ENCODE measurements around the gene RREB1. TPM values are rescaled to one million over a fixed set of nuclear protein-coding genes. Genes with fewer than 3 reads are reported as not detected.
"Not testable (repeated sequence)": the region's sequence is repeated elsewhere in the genome, so short reads cannot be mapped to it uniquely, and the experiment has no call there.

RREB1 gene
- total RNA-seq, 4 donors from 2014 or later = 17.7 to 36.6 (median 28.8) TPM

DNA sequence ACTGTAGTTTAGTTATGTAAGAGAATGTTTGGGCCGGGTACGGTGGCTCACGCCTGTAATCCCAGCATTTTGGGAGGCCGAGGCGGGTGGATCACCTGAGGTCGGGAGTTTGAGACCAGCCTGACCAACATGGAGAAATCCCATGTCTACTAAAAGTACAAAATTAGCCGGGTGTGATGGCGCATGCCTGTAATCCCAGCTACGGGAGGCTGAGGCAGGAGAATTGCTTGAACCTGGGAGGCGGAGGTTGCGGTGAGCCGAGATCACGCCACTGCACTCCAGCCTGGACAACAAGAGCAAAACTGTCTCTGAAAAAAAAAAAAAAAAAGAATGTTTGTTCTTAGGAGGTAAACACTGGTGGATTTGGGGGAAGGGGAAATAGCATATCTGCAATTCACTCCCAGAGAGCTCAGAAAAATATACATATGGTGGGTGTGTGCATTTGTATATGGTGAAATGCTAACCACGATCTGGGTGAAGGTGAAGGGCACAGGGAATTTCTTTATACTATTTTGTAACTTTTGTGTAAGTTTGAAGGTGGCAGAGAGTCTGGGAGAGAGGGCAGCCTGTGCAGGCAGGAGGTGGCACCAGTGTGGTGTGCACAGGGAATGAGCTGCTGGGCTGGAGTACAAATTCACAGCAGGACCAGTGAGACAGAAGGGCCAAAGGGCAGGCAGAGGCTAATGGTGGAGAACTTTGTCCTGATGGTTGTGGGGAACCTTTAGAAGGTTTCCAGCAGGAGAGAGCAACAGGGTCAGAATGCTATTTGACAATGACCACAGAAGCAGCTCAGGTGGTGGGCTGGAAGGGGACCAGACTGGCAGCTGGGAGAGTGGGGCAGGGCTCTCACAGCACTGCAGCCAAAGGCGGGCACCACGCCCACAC lies 162.8 kb downstream of the RREB1 start:
- Histone ChIP-seq H3K4me1 (peaks cover 0 to 6% (median 6%) of the 10 kb centered on the region in 4 donors), H3K4me3 (no peak overlapping the region), H3K27me3 (no peaks in the 10 kb centered on the region), H3K9me3 (no peaks in the 10 kb centered on the region), H3K36me3 (no peaks in the 10 kb centered on the region), H3K27ac (replicated peaks in 1 of 4) (no peak overlapping the region)
- intact Hi-C loops (cut with DNase I) = no loop called here
- TF ChIP-seq POLR2AphosphoS5 (IDR thresholded peaks at IDR 0.05) (no peak), EP300 (IDR thresholded peaks at IDR 0.05) (no peak), POLR2A (IDR thresholded peaks at IDR 0.05; ENCODE audit: low read depth) (no peak)
- TF ChIP-seq, protein P1, sequence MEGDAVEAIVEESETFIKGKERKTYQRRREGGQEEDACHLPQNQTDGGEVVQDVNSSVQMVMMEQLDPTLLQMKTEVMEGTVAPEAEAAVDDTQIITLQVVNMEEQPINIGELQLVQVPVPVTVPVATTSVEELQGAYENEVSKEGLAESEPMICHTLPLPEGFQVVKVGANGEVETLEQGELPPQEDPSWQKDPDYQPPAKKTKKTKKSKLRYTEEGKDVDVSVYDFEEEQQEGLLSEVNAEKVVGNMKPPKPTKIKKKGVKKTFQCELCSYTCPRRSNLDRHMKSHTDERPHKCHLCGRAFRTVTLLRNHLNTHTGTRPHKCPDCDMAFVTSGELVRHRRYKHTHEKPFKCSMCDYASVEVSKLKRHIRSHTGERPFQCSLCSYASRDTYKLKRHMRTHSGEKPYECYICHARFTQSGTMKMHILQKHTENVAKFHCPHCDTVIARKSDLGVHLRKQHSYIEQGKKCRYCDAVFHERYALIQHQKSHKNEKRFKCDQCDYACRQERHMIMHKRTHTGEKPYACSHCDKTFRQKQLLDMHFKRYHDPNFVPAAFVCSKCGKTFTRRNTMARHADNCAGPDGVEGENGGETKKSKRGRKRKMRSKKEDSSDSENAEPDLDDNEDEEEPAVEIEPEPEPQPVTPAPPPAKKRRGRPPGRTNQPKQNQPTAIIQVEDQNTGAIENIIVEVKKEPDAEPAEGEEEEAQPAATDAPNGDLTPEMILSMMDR (IDR thresholded peaks at IDR 0.05) = no peak
- peak; percentile 53 for DNase-seq (ENCODE audit: extremely low spot score)
- WGBS = 92% methylated on average over 16 of the region's 16 CpGs

DNA sequence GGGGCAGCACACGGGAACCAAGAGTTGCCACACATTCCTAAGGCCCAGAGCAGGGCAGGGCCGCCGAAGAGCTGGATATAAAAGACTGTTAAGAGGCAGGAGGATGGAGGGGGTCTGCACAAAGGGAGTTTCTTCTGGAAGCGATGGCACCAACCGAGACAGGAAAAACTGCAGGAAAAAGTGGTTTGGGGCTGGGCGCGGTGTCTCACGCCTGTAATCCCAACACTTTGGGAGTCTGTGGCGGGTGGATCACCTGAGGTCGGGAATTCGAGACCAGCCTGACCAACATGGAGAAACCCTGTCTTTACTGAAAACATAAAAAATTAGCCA lies 163.4 kb downstream of the RREB1 start:
- H3K9me3 ChIP-seq = no peaks in the 10 kb centered on the region
- H3K4me3 ChIP-seq = no peak overlapping the region
- H3K36me3 ChIP-seq = no peaks in the 10 kb centered on the region
- TF ChIP-seq EP300 (IDR thresholded peaks at IDR 0.05) = no peak
- TF ChIP-seq, protein P1 (IDR thresholded peaks at IDR 0.05) = no peak
- H3K4me1 ChIP-seq = peaks cover 0 to 10% (median 6%) of the 10 kb centered on the region in 4 donors
- no peaks in the 10 kb centered on the region for H3K27me3 ChIP-seq
- no peak overlapping the region for H3K27ac ChIP-seq (replicated peaks in 1 of 4)
- no peak for DNase-seq (ENCODE audit: extremely low spot score)
- 61% methylated on average over 11 of the region's 11 CpGs for WGBS
- intact Hi-C loops (cut with DNase I) = no loop called here

DNA sequence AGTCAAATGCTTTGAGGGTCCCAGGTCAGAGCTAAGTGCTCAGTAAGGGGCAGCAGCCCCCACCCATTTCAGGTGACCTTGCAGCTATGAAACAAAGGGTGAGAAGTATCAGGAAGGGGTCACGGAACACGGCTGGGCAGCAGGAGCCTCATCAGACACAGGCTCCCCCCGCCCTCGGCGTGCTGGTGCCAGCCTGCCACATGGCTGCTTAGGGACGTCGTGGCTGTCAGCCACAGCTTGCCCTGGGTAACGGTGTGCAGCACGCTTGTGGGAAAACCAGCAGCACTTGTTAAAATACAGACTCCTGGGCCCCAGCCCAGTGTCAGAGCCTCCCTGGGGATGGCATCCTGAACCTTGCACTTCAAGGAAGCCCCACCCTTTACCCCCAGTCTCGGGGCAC lies 165.9 kb downstream of the RREB1 start:
- intact Hi-C loops (cut with DNase I) = no loop called here
- Histone ChIP-seq H3K27ac (replicated peaks in 1 of 4) (no peak overlapping the region), H3K36me3 (no peaks in the 10 kb centered on the region), H3K9me3 (no peaks in the 10 kb centered on the region), H3K4me1 (peaks cover 0 to 5% (median under 1%) of the 10 kb centered on the region in 4 donors), H3K4me3 (no peak overlapping the region), H3K27me3 (no peaks in the 10 kb centered on the region)
- no peak for TF ChIP-seq EP300 (IDR thresholded peaks at IDR 0.05)
- no peak for TF ChIP-seq POLR2A (IDR thresholded peaks at IDR 0.05; ENCODE audit: low read depth)
- TF ChIP-seq, protein P1 (IDR thresholded peaks at IDR 0.05) = no peak
- no peak for TF ChIP-seq POLR2AphosphoS5 (IDR thresholded peaks at IDR 0.05)
- WGBS = 93% methylated on average over 9 of the region's 10 CpGs
- DNase-seq (ENCODE audit: extremely low spot score) = no peak

DNA sequence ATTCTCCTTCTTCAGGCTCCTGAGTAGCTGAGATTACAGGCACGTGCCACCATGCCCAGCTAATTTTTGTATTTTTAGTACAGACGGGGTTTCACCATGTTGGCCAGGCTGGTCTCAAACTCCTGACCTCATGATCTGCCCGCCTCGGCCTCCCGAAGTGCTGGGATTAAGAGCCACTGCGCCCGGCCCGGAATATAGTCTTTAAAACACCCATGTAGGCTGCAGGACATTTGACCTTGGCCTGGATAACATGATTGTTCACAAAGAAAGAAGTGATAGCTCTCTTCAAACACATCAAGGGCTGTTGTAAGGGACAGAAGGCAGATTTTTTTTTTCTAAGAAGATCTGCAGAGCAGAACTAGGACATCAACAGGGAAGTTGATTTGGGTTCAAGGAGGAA lies 166.8 kb downstream of the RREB1 start:
- H3K4me3 ChIP-seq; H3K4me1 ChIP-seq; H3K27ac ChIP-seq (replicated peaks in 1 of 4); H3K9me3 ChIP-seq; H3K36me3 ChIP-seq; H3K27me3 ChIP-seq; intact Hi-C loops (cut with DNase I): not testable (repeated sequence)
- peak; percentile 60 for DNase-seq (ENCODE audit: extremely low spot score)
- 96% methylated on average over 7 of the region's 8 CpGs for WGBS

DNA sequence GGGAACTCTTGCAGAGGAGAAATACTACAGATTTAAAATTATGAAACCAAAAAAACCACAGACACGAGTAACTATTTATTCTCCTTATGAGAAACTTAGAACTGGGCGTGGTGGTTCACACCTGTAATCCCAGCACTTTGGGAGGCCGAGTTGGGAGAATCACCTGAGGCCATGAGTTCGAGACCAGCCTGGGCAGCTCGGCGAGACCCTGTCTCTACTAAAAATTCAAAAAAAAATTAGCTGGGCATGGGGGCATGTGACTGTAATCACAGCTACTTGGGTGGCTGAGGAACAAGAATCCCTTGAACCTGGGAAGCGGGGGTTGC lies 168.4 kb downstream of the RREB1 start:
- Histone ChIP-seq H3K4me1 (peaks cover 0 to 5% (median 2%) of the 10 kb centered on the region in 4 donors), H3K27me3 (no peaks in the 10 kb centered on the region), H3K36me3 (peaks cover 0 to 3% (median 0%) of the 10 kb centered on the region in 4 donors), H3K27ac (replicated peaks in 1 of 4) (no peak overlapping the region), H3K9me3 (no peaks in the 10 kb centered on the region), H3K4me3 (no peak overlapping the region)
- DNase-seq (ENCODE audit: extremely low spot score) = no peak
- intact Hi-C loops (cut with DNase I) = loop anchor here (1.0 kb wide), 1 partner anchor 339 kb away; no protein-coding TSS in a partner anchor
- 64% methylated on average over 7 of the region's 7 CpGs for WGBS
- TF ChIP-seq POLR2A (IDR thresholded peaks at IDR 0.05; ENCODE audit: low read depth) = no peak
